ENCODE measurements around the gene C17orf107. TPM values are rescaled to one million over a fixed set of nuclear protein-coding genes. Genes with fewer than 3 reads are reported as not detected.

C17orf107 gene
- total and polyA plus RNA-seq, 7 donors: 0.01 to 0.30 (median 0.10) TPM; not detected in 2

DNA sequence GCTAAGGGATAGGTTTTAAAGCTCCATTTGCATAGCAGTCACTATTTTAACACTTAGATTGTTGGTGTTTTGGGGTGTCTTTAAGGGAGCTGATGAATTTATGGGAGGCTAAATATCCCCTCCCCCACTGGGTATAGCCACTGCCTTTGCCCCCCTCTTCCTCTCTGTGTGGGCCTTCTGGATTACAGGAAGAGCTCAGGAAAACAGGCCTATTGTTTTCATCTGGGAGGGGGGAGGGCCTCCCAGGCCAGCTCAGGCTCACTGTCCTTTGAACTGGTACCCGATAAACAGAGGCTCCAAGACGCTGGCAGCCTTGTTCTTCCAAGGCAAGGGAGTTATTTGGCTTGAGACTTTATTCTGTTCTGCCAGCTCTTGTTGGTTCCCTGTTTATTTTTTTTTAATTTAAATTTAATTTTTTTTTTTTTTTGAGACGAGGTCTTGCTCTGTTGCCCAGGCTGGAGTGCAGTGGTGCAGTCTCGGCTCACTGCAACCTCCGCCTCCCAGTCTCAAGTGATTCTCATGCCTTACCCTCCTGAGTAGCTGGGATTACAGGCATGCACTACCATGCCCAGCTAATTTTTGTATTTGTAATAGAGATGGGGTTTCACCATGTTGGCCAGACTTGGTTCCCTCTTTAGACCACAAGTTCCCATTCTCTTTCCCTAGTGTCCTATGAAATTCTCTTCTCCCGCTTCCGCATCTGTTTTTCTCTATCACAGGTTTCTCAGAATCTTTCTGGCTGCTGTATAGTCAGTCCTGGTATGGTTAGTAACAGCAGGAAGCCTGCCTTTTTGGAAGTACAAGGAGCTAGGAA is 41.1 kb upstream of the C17orf107 start:
- intact Hi-C loops (cut with DNase I): no loop called here
- 60 to 73% (median 60%) methylated on average over 7 of the region's 7 CpGs for WGBS, 3 donors

GRCh38 chr17:4858882-4859260 is 40.5 kb upstream of the C17orf107 start:
- TF ChIP-seq, protein P1, sequence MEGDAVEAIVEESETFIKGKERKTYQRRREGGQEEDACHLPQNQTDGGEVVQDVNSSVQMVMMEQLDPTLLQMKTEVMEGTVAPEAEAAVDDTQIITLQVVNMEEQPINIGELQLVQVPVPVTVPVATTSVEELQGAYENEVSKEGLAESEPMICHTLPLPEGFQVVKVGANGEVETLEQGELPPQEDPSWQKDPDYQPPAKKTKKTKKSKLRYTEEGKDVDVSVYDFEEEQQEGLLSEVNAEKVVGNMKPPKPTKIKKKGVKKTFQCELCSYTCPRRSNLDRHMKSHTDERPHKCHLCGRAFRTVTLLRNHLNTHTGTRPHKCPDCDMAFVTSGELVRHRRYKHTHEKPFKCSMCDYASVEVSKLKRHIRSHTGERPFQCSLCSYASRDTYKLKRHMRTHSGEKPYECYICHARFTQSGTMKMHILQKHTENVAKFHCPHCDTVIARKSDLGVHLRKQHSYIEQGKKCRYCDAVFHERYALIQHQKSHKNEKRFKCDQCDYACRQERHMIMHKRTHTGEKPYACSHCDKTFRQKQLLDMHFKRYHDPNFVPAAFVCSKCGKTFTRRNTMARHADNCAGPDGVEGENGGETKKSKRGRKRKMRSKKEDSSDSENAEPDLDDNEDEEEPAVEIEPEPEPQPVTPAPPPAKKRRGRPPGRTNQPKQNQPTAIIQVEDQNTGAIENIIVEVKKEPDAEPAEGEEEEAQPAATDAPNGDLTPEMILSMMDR (IDR thresholded peaks at IDR 0.05): no peak
- intact Hi-C loops (cut with DNase I): no loop called here
- peak; percentile 37 to 71 for DNase-seq
- Histone ChIP-seq H3K9me3 (no peaks in the 10 kb centered on the region), H3K27me3 (ENCODE audit: insufficient read depth in 3 of 3, low read length in 2 of 3) (no peaks in the 10 kb centered on the region), H3K27ac (peak overlapping the region; percentile 65), H3K36me3 (ENCODE audit: insufficient read depth in 1 of 2, low read depth in 1 of 2) (no peaks in the 10 kb centered on the region), H3K4me1 (peaks cover 12% of the 10 kb centered on the region), H3K4me3 (peak overlapping the region; percentile 32)
- ATAC-seq: peak; percentile 76 to 90 (median 88)
- 13 to 34% (median 21%) methylated on average over 5 of the region's 5 CpGs for WGBS, 3 donors

More for the DNA sequence above, 41.1 kb upstream of the C17orf107 start:
- peak overlapping the region; percentile 65 for H3K27ac ChIP-seq
- no peaks in the 10 kb centered on the region for H3K27me3 ChIP-seq (ENCODE audit: insufficient read depth in 3 of 3, low read length in 2 of 3)
- DNase-seq (no peak), ATAC-seq (peak in 1 of 4 donors; percentile 37)
- peak overlapping the region; percentile 32 for H3K4me3 ChIP-seq
- H3K9me3 ChIP-seq: no peaks in the 10 kb centered on the region
- TF ChIP-seq, protein P1 (IDR thresholded peaks at IDR 0.05): no peak
- H3K36me3 ChIP-seq (ENCODE audit: insufficient read depth in 1 of 2, low read depth in 1 of 2): no peaks in the 10 kb centered on the region
- H3K4me1 ChIP-seq: peaks cover 12% of the 10 kb centered on the region

DNA sequence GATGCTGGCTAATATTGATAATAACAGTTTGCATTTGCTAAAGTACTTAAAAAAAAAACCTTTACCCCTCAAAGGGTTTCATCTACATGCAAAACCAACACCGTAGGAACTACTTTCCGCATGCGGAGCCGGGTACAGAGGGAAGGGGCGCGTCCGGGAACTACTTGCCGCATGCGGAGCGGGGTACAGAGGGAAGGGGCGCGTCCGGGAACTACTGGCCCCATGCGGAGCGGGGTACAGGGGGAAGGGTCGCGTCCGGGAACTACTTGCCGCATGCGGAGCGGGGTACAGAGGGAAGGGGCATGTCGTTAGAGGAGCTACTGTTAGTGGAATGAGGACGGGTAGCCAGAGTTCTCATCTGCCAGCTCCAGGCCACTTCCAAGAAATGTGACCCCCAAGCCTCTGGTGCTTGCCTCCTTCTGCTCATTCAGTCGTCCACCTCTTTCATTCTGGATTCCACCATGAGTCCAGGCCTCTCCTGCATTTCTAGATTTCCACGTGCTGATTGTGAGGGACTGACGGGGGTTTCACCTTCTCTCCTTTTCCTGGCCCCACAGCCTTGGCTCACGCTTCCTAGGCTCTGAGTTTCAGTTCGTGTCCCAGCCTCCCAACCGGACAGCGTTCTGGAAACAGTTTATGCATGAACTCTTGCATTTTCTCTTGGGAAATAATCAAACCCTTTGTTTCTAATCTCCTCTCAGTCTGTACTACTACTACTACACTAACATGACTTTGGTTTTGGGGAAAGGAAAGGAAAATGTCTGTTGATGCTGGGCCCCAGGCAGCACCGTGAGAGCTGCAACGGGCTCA is 39.3 kb upstream of the C17orf107 start:
- no peaks in the 10 kb centered on the region for H3K9me3 ChIP-seq
- H3K4me3 ChIP-seq: no peak overlapping the region
- 76 to 85% (median 81%) methylated on average over 32 of the region's 32 CpGs for WGBS, 3 donors
- ATAC-seq (no peak), DNase-seq (no peak)
- H3K36me3 ChIP-seq (ENCODE audit: insufficient read depth in 1 of 2, low read depth in 1 of 2): no peaks in the 10 kb centered on the region
- TF ChIP-seq, protein P1 (IDR thresholded peaks at IDR 0.05): no peak
- intact Hi-C loops (cut with DNase I): no loop called here
- no peak overlapping the region for H3K27ac ChIP-seq
- peaks cover 12% of the 10 kb centered on the region for H3K4me1 ChIP-seq
- H3K27me3 ChIP-seq (ENCODE audit: insufficient read depth in 3 of 3, low read length in 2 of 3): no peaks in the 10 kb centered on the region

DNA sequence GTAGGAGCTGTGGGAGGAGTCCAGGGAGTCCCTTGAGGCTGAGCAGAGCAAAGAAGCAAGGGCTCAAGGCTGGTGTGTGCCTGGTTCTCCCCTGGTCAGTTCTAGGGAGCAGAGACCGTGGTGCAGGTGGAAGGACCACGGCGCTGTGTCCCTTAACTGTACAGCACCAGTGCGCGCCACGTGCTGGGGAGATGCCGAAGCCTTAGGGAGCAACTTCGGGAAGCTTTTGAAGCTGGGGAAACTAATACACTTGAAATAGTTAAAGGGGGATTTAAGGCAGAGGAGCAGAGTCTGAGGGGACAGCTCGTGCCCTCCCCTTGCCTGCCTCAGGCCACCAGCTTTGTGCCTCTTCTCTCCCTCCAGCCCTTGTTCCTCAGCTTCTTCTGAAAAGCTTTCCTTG is 38.7 kb upstream of the C17orf107 start:
- H3K4me3 ChIP-seq: no peak overlapping the region

More for the DNA sequence above, 38.7 kb upstream of the C17orf107 start:
- H3K4me1 ChIP-seq: peaks cover 12% of the 10 kb centered on the region
- DNase-seq (no peak), ATAC-seq (no peak)
- no peaks in the 10 kb centered on the region for H3K9me3 ChIP-seq
- H3K27ac ChIP-seq: no peak overlapping the region
- intact Hi-C loops (cut with DNase I): no loop called here
- WGBS, 3 donors: 84 to 88% (median 85%) methylated on average over 9 of the region's 9 CpGs
- no peaks in the 10 kb centered on the region for H3K27me3 ChIP-seq (ENCODE audit: insufficient read depth in 3 of 3, low read length in 2 of 3)
- TF ChIP-seq, protein P1 (IDR thresholded peaks at IDR 0.05): no peak
- no peaks in the 10 kb centered on the region for H3K36me3 ChIP-seq (ENCODE audit: insufficient read depth in 1 of 2, low read depth in 1 of 2)
